ENCODE results near the gene GAPDHS. TPM values are rescaled to one million over a fixed set of nuclear protein-coding genes. Genes with fewer than 3 reads are reported as not detected.

GAPDHS gene
- total and polyA plus RNA-seq, 2 of the 4 experiments (the other 2 are of a cell fraction): not detected

DNA sequence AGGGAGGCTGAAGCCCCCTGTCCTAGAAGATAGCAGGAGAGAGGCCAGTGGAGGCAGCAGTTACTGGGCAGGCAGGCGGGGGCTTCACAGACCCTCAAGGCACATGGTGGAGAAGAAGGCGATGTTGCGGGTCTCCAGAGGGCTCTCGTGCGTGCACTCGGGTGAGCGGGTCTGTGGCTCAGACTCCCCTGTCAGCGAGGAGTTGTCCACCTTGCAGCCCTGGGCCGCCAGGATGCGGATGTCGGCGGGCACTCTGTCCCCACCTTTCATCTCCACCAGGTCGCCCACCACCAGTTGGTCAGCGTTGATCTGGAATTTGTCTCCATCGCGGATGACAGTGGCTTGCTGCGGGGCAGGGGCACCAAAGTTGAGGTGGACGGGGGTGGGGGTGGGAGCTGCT lies 27.0 kb downstream of the GAPDHS start:
- Histone ChIP-seq H3K9me3 (ENCODE audit: control insufficient read depth, insufficient read depth, low read length) (no peaks in the 10 kb centered on the region), H2BK20ac (ENCODE audit: low read depth, low read length) (no peak overlapping the region), H3K36me3 (ENCODE audit: control insufficient read depth, insufficient read depth, low read length) (no peaks in the 10 kb centered on the region), H3K79me1 (ENCODE audit: low read depth in 1 of 2, low read length in 2 of 2) (no peaks in the 10 kb centered on the region), H2AK9ac (replicated peaks; ENCODE audit: low read depth, low read length, poor library complexity) (no peak overlapping the region), H2BK120ac (ENCODE audit: low read depth, low read length) (no peak overlapping the region), H3K27me3 (ENCODE audit: control insufficient read depth, insufficient read depth, low read length) (peaks cover 45% of the 10 kb centered on the region), H3K56ac (ENCODE audit: extremely low read depth, insufficient read depth, low read length) (no peak overlapping the region), H3K18ac (ENCODE audit: low read depth, low read length) (no peak overlapping the region), H3K14ac (replicated peaks; ENCODE audit: low read depth, low read length) (no peak overlapping the region), H3K9me1 (ENCODE audit: insufficient read depth, low read length) (0 out of 2 replicates have a peak, but pooled peaks cover 3% of the 10 kb centered on the region), H4K8ac (ENCODE audit: low read depth in 2 of 2, low read length in 2 of 2) (no peak overlapping the region), H3K4me3 (ENCODE audit: insufficient read depth, low read depth, low read length) (no peak overlapping the region), H3K4me2 (ENCODE audit: low read depth, low read length) (no peak overlapping the region), H3K4ac (ENCODE audit: low read depth, low read length) (no peak overlapping the region), H2BK5ac (ENCODE audit: low read depth, low read length, poor library complexity, severe bottlenecking) (no peak overlapping the region), H4K20me1 (ENCODE audit: insufficient read depth, low read length) (no peaks in the 10 kb centered on the region), H4K91ac (ENCODE audit: insufficient read depth, low read depth, low read length) (no peak overlapping the region), H2AK5ac (ENCODE audit: low read depth, low read length) (no peak overlapping the region), H3K9ac (ENCODE audit: low read depth, low read length) (no peak overlapping the region), H3K23ac (ENCODE audit: low read depth, low read length) (no peak overlapping the region), H2BK15ac (ENCODE audit: low read depth, low read length) (no peak overlapping the region), H3K27ac (ENCODE audit: insufficient read depth, low read length) (no peak overlapping the region), H3K4me1 (ENCODE audit: control insufficient read depth, insufficient read depth, low read length) (no peaks in the 10 kb centered on the region), H2AFZ (replicated peaks; ENCODE audit: low read length, poor library complexity) (no peak overlapping the region), H4K5ac (ENCODE audit: low read depth, low read length) (no peak overlapping the region)
- DNase-seq (no peak), ATAC-seq (ENCODE audit: low read depth) (no peak)
- ChIA-PET POLR2A (ENCODE audit: unreplicated experiment) (no interaction called here), CTCF (no interaction called here)
- in situ Hi-C loops (cut with MboI; ENCODE audit: low sequenced_read_pairs) (no loop called here), dilution Hi-C loops (cut with HindIII; ENCODE audit: low sequenced_read_pairs, unreplicated experiment) (no loop called here), intact Hi-C loops (cut with micrococcal nuclease) (no loop called here)
- no peak for TF ChIP-seq MAZ (IDR thresholded peaks at IDR 0.05; ENCODE audit: borderline replicate concordance, low read depth, low read length)
- TF ChIP-seq CEBPB (IDR thresholded peaks at IDR 0.05; ENCODE audit: low read depth, low read length): no peak
- WGBS, 2 experiments (ENCODE audit: extremely low coverage in 2 of 2, insufficient read length in 1 of 2): 80% methylated on average over 1 of the region's 18 CpGs; no CpG with 5 or more reads in 1 of the 2 experiments
- BruUV-seq (replicated peaks): no TSS peak
